ENCODE data around the gene KCNJ10.

Gene KCNJ10

GRCh38 chr1:160020196-160020595 lies 49.8 kb downstream of the KCNJ10 start:
- no peak for DNase-seq

GRCh38 chr1:160018900-160019299 lies 51.1 kb downstream of the KCNJ10 start:
- DNase-seq: no peak

GRCh38 chr1:160018347-160018746 lies 51.6 kb downstream of the KCNJ10 start:
- DNase-seq: no peak

- no peak for DNase-seq
Measured at GRCh38 chr1:160017592-160017991, 52.4 kb downstream of the KCNJ10 start.

GRCh38 chr1:160011781-160012180 lies 58.2 kb downstream of the KCNJ10 start:
- no peak for DNase-seq

- DNase-seq: no peak
Measured at GRCh38 chr1:160009801-160010200, 60.2 kb downstream of the KCNJ10 start.

- peak; percentile 25 to 83 for DNase-seq
Measured at GRCh38 chr1:160009081-160009480, 60.9 kb downstream of the KCNJ10 start.

- DNase-seq: peak in 1 of 2 donors; percentile 81
Measured at GRCh38 chr1:160007577-160008200, 62.3 kb downstream of the KCNJ10 start.

GRCh38 chr1:160006312-160006940 lies 63.5 kb downstream of the KCNJ10 start:
- DNase-seq: peak; percentile 44 to 71

- no peak for DNase-seq
Measured at GRCh38 chr1:160005070-160005469, 64.9 kb downstream of the KCNJ10 start.

- no peak for DNase-seq
Measured at GRCh38 chr1:160004425-160004824, 65.5 kb downstream of the KCNJ10 start.

- DNase-seq: no peak
Measured at GRCh38 chr1:160004001-160004400, 66.0 kb downstream of the KCNJ10 start.

GRCh38 chr1:160001440-160001839 lies 68.5 kb downstream of the KCNJ10 start:
- no peak for DNase-seq

GRCh38 chr1:159999204-159999603 lies 70.8 kb downstream of the KCNJ10 start:
- DNase-seq: no peak

GRCh38 chr1:159996653-159997052 lies 73.3 kb downstream of the KCNJ10 start:
- DNase-seq: no peak

- no peak for DNase-seq
Measured at GRCh38 chr1:159994896-159995295, 75.1 kb downstream of the KCNJ10 start.

GRCh38 chr1:159993911-159994310 lies 76.0 kb downstream of the KCNJ10 start:
- DNase-seq: no peak

GRCh38 chr1:159992161-159992560 lies 77.8 kb downstream of the KCNJ10 start:
- no peak for DNase-seq

- DNase-seq: peak; percentile 31 to 41
Measured at GRCh38 chr1:159991513-159991912, 78.4 kb downstream of the KCNJ10 start.

- DNase-seq: no peak
Measured at GRCh38 chr1:159990005-159990404, 80.0 kb downstream of the KCNJ10 start.

- DNase-seq: no peak
Measured at GRCh38 chr1:159989581-159989980, 80.4 kb downstream of the KCNJ10 start.

GRCh38 chr1:159988006-159988405 lies 82.0 kb downstream of the KCNJ10 start:
- no peak for DNase-seq

GRCh38 chr1:159987186-159987585 lies 82.8 kb downstream of the KCNJ10 start:
- DNase-seq: no peak

GRCh38 chr1:159986531-159986930 lies 83.4 kb downstream of the KCNJ10 start:
- DNase-seq: no peak

- DNase-seq: no peak
Measured at GRCh38 chr1:159986093-159986492, 83.9 kb downstream of the KCNJ10 start.
